Measurements from ENCODE around the gene FAM72A. TPM values are rescaled to one million over a fixed set of nuclear protein-coding genes. Genes with fewer than 3 reads are reported as not detected.
"Not testable (repeated sequence)": the region's sequence is repeated elsewhere in the genome, so short reads cannot be mapped to it uniquely, and the experiment has no call there.

Gene FAM72A
- polyA plus RNA-seq, 1 of the 3 experiments (the other 2 are of a cell fraction) = 8.1 TPM

- H3K79me2 ChIP-seq (ENCODE audit: insufficient read depth); H3K27me3 ChIP-seq (ENCODE audit: insufficient read depth); H3K4me1 ChIP-seq (ENCODE audit: control insufficient read depth in 1 of 2, insufficient read depth in 2 of 2, low read depth in 1 of 2, low read length in 1 of 2); H3K9me2 ChIP-seq; DNase-seq; H3K36me3 ChIP-seq (replicated peaks in 1 of 2; ENCODE audit: control insufficient read depth in 1 of 2, insufficient read depth in 2 of 2, low read length in 1 of 2); CTCF ChIA-PET; H3K9ac ChIP-seq; H4K20me1 ChIP-seq (ENCODE audit: insufficient read depth); H3K4me3 ChIP-seq (ENCODE audit: low read depth in 2 of 2, low read length in 1 of 2); H3K27ac ChIP-seq (ENCODE audit: low read depth in 2 of 2, low read length in 1 of 2); H2AFZ ChIP-seq (ENCODE audit: low read depth); POLR2A ChIA-PET; H3F3A ChIP-seq (replicated peaks; ENCODE audit: insufficient read depth); H3K4me2 ChIP-seq; H3K9me3 ChIP-seq: not testable (repeated sequence)
- 94% methylated on average over 3 of the region's 3 CpGs for WGBS (ENCODE audit: low lambda C conversion rate)
These were observed 32.8 kb downstream of the FAM72A start for GRCh38 chr1:206169794-206170193.

DNA sequence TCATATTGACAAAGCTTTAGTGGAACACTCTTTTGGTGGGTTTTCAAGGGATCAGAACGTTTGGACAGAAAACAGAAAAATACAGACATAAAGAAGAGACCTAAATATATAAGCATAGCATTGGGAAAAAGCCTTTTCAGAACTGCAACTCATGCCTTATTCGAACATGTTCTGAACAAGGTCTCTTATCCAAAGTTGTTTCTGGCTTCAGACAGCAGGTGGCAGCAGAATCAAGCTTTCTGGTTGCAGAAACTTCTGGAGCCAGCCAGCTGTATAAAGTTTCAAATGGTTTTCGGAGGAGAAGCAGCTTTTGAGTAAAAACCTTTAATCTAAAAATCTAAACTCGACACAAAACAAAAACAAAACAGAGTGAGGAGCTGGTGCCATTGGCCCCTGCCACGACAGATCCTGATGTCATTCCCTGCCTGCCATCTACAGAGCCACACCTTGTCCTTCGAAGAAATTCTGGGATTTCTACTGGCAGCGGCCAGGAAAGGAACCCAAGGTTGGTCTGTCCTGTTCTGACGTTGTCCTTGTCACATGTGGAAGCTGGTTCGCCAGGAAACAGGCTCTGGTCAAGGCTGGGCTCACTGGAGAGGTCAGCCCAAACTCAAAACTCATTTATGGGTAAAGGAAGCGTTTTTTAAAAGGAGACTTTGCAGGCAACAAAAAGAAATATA lies 35.1 kb downstream of the FAM72A start:
- H3K9ac ChIP-seq; H3K9me3 ChIP-seq; H3K36me3 ChIP-seq (replicated peaks in 1 of 2; ENCODE audit: control insufficient read depth in 1 of 2, insufficient read depth in 2 of 2, low read length in 1 of 2); H3K4me1 ChIP-seq (ENCODE audit: control insufficient read depth in 1 of 2, insufficient read depth in 2 of 2, low read depth in 1 of 2, low read length in 1 of 2); H3K79me2 ChIP-seq (ENCODE audit: insufficient read depth); H3K4me2 ChIP-seq; POLR2A ChIA-PET; H3K9me2 ChIP-seq; CTCF ChIA-PET; H3K27ac ChIP-seq (ENCODE audit: low read depth in 2 of 2, low read length in 1 of 2); H3K27me3 ChIP-seq (ENCODE audit: insufficient read depth); H3F3A ChIP-seq (replicated peaks; ENCODE audit: insufficient read depth); H4K20me1 ChIP-seq (ENCODE audit: insufficient read depth); H3K4me3 ChIP-seq (ENCODE audit: low read depth in 2 of 2, low read length in 1 of 2); DNase-seq; H2AFZ ChIP-seq (ENCODE audit: low read depth): not testable (repeated sequence)
- peak; percentile 23; the same call in 1 of the 2 replicates for TF ChIP-seq CTCF (IDR thresholded peaks at IDR 0.05)
- 33% methylated on average over 4 of the region's 10 CpGs for WGBS (ENCODE audit: low lambda C conversion rate)

DNA sequence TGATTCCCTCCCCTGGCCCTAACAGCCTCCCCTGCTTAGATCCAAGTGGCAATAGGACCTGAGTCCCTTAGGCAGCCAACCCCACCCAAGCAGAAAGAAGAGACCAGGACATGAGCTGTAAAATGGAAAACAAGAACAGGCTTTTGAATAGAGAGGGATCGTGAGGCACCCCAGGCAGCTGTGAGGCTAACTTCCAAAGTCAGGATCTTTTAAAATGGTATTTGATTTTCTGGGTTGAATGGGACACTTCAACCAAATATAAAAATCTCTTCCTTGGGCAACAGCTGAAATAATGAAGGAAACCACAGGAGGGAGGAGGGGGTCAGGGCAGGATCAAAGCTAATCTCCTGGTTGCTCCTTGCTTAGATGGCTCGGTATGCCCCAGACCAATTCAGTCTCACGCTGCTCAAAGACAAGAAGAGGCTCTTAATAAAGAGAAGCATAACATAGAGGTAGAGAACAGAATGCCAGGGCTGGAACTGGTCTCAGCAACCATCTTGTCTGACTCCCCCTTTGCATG lies 56.8 kb downstream of the FAM72A start:
- Histone ChIP-seq H3K4me1 (ENCODE audit: control insufficient read depth in 1 of 2, insufficient read depth in 2 of 2, low read depth in 1 of 2, low read length in 1 of 2) (no peaks in the 10 kb centered on the region), H3K36me3 (replicated peaks in 1 of 2; ENCODE audit: control insufficient read depth in 1 of 2, insufficient read depth in 2 of 2, low read length in 1 of 2) (no peaks in the 10 kb centered on the region), H3K9ac (no peak overlapping the region), H3F3A (replicated peaks; ENCODE audit: insufficient read depth) (no peaks in the 10 kb centered on the region), H3K9me3 (no peaks in the 10 kb centered on the region), H3K79me2 (ENCODE audit: insufficient read depth) (no peaks in the 10 kb centered on the region), H3K27me3 (ENCODE audit: insufficient read depth) (peaks cover 39% of the 10 kb centered on the region), H3K4me2 (no peak overlapping the region), H3K9me2 (no peaks in the 10 kb centered on the region), H2AFZ (ENCODE audit: low read depth) (no peak overlapping the region), H3K4me3 (ENCODE audit: low read depth in 2 of 2, low read length in 1 of 2) (no peak overlapping the region), H3K27ac (ENCODE audit: low read depth in 2 of 2, low read length in 1 of 2) (no peak overlapping the region), H4K20me1 (ENCODE audit: insufficient read depth) (no peaks in the 10 kb centered on the region)
- TF ChIP-seq, protein P1, sequence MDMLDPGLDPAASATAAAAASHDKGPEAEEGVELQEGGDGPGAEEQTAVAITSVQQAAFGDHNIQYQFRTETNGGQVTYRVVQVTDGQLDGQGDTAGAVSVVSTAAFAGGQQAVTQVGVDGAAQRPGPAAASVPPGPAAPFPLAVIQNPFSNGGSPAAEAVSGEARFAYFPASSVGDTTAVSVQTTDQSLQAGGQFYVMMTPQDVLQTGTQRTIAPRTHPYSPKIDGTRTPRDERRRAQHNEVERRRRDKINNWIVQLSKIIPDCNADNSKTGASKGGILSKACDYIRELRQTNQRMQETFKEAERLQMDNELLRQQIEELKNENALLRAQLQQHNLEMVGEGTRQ (IDR thresholded peaks at IDR 0.05; ENCODE audit: borderline replicate concordance, low read depth, low read length) = no peak
- TF ChIP-seq FOSL2 (IDR thresholded peaks at IDR 0.05; ENCODE audit: borderline replicate concordance, low read depth) (no peak), EP300 (IDR thresholded peaks at IDR 0.05; ENCODE audit: borderline replicate concordance in 1 of 2, low read depth in 1 of 2, low read length in 1 of 2) (no peak), TCF12 (IDR thresholded peaks at IDR 0.05) (no peak), RAD21 (IDR thresholded peaks at IDR 0.05; ENCODE audit: low read length) (no peak), CHD2 (IDR thresholded peaks at IDR 0.05; ENCODE audit: low read length, partially characterized antibody) (no peak), MEF2A (IDR thresholded peaks at IDR 0.05; ENCODE audit: borderline replicate concordance, low read depth) (no peak), EZH2phosphoT487 (IDR thresholded peaks at IDR 0.05; ENCODE audit: borderline replicate concordance, low read depth) (no peak), POLR2AphosphoS5 (IDR thresholded peaks at IDR 0.05; ENCODE audit: low read depth, low read length) (no peak), TAF1 (IDR thresholded peaks at IDR 0.05; ENCODE audit: borderline replicate concordance, low read depth, low read length) (no peak), TEAD4 (IDR thresholded peaks at IDR 0.05; ENCODE audit: borderline replicate concordance, insufficient read depth) (no peak)
- TF ChIP-seq, protein P2, sequence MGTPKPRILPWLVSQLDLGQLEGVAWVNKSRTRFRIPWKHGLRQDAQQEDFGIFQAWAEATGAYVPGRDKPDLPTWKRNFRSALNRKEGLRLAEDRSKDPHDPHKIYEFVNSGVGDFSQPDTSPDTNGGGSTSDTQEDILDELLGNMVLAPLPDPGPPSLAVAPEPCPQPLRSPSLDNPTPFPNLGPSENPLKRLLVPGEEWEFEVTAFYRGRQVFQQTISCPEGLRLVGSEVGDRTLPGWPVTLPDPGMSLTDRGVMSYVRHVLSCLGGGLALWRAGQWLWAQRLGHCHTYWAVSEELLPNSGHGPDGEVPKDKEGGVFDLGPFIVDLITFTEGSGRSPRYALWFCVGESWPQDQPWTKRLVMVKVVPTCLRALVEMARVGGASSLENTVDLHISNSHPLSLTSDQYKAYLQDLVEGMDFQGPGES (IDR thresholded peaks at IDR 0.05; ENCODE audit: low read depth, low read length) = no peak
- TF ChIP-seq, protein P3, sequence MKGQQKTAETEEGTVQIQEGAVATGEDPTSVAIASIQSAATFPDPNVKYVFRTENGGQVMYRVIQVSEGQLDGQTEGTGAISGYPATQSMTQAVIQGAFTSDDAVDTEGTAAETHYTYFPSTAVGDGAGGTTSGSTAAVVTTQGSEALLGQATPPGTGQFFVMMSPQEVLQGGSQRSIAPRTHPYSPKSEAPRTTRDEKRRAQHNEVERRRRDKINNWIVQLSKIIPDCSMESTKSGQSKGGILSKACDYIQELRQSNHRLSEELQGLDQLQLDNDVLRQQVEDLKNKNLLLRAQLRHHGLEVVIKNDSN (IDR thresholded peaks at IDR 0.05; ENCODE audit: borderline replicate concordance, low read depth) = no peak
- TF ChIP-seq, protein P4, sequence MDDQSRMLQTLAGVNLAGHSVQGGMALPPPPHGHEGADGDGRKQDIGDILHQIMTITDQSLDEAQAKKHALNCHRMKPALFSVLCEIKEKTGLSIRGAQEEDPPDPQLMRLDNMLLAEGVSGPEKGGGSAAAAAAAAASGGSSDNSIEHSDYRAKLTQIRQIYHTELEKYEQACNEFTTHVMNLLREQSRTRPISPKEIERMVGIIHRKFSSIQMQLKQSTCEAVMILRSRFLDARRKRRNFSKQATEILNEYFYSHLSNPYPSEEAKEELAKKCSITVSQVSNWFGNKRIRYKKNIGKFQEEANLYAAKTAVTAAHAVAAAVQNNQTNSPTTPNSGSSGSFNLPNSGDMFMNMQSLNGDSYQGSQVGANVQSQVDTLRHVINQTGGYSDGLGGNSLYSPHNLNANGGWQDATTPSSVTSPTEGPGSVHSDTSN (IDR thresholded peaks at IDR 0.05) = no peak
- ChIA-PET CTCF (no interaction called here), POLR2A (no interaction called here)
- 50% methylated on average over 3 of the region's 3 CpGs for WGBS (ENCODE audit: low lambda C conversion rate)
- DNase-seq = no peak
